Glomerular endothelial cell (primary cell): Measurements from ENCODE around the gene ELP1. TPM values are rescaled to one million over a fixed set of nuclear protein-coding genes. Genes with fewer than 3 reads are reported as not detected.
"Not testable (repeated sequence)": the region's sequence is repeated elsewhere in the genome, so short reads cannot be mapped to it uniquely, and the experiment has no call there.

Experiments used
- DNase-seq: peaks from one replicate; pipeline ENCODE4 v3.0.0-alpha.2; 2011; ENCODE audit warnings: low read depth, low spot score; ENCODE audit errors: extremely low read depth
- total RNA-seq: library from RNA; depleted of rRNA; stranded (reverse); fragments of >200 nt; gene quantifications from 2 replicates; pipeline ENCODE4 v1.2.3, GENCODE V29; 2015

The ELP1 gene
- total RNA-seq, 1 donor from 2014 or later: 18.2 TPM

- DNase-seq: no peak
These were observed 76.4 kb downstream of the ELP1 start for GRCh38 chr9:108857572-108857971.

- DNase-seq: no peak
These were observed 78.0 kb downstream of the ELP1 start, which contains the start of gene ACTL7B for GRCh38 chr9:108855888-108856287. Gene ACTL7B, minus strand, starts transcription at chr9:108855986. Its CDS starts 56 bp downstream, at chr9:108855930.

- no peak for DNase-seq
These were observed 78.4 kb downstream of the ELP1 start for GRCh38 chr9:108855529-108855886.

DNA sequence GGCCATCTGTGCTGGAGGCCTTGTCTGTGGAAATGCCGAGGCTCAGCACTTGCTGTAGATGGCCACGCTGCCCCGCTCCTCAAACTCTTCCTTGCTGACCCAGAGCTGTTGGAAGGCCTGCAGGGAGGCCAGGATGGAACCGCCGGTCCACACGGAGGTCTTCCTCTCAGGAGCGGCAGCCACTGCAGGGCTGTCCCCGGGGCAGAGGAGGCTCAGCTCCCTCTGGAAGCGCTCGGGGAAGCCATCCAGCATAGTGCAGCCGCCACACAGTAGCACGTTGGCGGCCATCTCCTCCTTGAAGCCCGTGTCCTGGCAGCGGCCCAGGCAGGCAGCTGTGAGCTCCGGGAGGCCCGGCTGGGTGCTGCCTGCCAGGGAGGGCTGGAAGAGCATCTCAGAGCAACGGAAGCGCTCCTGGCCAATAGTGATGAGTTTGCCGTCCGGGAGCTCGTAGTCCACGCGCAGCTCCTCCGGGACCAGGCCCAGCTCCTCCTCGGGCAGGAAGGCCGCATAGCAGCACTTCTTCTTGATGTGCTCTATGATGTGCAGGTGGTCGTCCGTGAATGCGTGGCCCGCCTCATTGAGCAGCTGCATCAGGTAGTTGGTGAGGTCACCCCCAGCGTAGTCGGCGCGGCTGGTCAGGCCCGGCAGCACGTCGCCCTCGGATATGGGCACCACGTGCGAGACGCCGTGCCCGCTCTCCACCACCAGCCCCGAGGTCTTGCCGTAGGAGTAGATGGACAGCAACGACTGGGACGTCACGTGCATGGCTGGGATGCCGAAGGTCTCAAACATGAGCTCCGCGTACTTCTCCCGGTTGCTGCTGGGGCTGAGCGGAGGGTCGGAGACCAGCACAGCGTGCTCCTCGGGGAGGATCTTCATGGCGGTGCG lies 79.0 kb downstream of the ELP1 start:
- DNase-seq: no peak

GRCh38 chr9:108854094-108854493 lies 79.8 kb downstream of the ELP1 start:
- DNase-seq: no peak

- DNase-seq: no peak
These were observed 81.8 kb downstream of the ELP1 start for GRCh38 chr9:108852079-108852478.

- no peak for DNase-seq
These were observed 82.8 kb downstream of the ELP1 start for GRCh38 chr9:108851138-108851537.

- DNase-seq: no peak
These were observed 83.5 kb downstream of the ELP1 start for GRCh38 chr9:108850293-108850897.

GRCh38 chr9:108848296-108848695 lies 85.6 kb downstream of the ELP1 start:
- DNase-seq: not testable (repeated sequence)

GRCh38 chr9:108845947-108846346 lies 88.0 kb downstream of the ELP1 start:
- DNase-seq: no peak

- DNase-seq: no peak
These were observed 88.4 kb downstream of the ELP1 start for GRCh38 chr9:108845507-108845906.

DNA sequence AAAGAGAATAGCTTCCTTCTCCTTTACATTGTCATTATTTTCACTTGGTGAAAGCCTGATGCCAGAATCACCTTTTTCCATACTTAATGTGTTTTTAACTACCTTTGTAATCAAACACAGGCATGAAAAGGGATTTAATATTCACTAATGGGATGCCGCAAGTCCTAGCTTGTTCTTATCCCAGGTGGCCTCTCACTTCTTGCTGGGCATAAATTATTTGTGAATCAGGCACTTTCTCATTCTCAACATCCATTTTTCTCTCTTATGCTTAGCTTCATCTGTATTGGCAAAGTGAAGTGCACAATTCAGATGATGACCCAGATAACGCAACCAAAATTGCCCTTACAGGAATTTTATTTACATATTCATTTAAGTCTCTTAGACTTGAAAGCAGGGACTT lies 89.1 kb downstream of the ELP1 start:
- no peak for DNase-seq

- no peak for DNase-seq
These were observed 89.5 kb downstream of the ELP1 start for GRCh38 chr9:108844391-108844790.

- DNase-seq: peak; percentile 72
These were observed 91.2 kb downstream of the ELP1 start for GRCh38 chr9:108842610-108843295.

- not testable (repeated sequence) for DNase-seq
These were observed 94.4 kb downstream of the ELP1 start for GRCh38 chr9:108839561-108839960.

DNA sequence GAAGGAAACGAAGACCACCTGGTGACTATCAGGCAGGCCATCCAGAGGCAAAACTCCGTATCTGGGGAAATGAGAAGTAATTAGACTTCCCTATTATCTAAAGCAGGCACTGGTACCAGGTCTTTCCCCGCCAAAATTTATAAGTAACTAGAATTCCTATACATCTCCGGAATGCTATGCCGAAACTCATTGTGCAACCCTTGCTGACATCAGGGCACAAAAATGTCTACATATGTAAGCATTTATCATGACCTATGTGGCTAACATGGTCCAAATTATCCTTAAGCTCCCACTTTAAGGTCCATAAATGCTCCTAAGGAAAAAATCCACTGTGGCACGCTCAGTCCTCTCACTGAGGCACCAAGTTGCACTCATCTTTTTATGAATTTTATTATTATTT lies 95.9 kb downstream of the ELP1 start:
- DNase-seq: no peak

DNA sequence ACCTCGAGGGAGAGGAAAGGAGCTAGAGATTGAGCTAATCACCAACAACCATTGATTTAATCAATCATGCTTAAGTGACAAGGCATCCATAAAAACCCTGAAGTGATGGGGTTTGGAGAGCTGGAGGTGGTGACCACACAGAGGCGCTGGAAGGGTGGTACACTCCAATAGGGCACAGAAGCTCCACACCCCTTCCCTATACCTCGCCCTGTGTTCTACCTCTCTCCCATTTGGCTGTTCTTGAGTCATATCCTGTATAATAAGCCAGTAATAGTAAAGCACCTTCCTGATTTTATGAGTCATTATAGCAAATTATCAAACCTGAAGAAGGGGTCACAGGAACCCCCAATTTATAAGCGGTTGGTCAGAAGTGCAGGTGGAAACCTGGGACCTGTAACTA lies 96.4 kb downstream of the ELP1 start:
- no peak for DNase-seq

DNA sequence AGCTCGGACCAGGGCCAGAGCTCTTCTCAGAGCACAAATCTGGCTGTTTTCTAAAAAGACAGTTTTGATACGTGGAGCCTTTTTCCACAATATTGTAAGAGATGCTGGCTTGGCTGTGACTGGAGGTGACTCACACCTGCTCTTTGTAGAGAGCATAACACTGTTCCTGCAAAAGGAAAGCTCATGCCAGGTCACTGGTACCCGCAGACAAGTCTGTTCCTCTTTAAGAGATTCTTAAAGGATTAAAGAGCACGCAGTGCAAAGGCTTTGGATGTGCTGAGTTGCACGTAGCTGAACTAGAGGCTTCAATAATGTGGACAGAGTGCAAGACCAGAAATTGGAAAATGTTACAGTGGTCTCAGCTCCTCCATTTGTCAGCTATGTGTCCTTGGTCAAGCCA lies 97.1 kb downstream of the ELP1 start:
- DNase-seq: no peak

DNA sequence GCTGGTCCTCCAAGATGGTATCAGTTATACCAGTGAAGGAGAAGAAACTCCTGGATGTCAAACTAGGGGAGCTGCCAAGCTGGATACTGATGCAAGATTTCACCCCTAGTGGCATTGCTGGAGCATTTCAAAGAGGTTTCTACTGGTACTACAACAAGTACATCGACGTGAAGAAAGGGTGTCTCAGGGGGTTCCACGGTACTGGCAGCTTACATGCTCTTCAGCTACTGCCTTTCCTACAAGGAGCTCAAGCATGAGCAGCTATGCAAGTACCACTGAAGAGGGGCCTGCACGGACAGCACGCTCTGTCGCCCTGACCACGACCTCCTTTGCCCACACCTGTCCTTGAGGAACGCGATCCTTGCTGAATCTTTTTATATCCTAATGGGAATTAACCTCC lies 97.6 kb downstream of the ELP1 start:
- DNase-seq: no peak

- no peak for DNase-seq
These were observed 98.1 kb downstream of the ELP1 start for GRCh38 chr9:108835831-108836230.

GRCh38 chr9:108834959-108835665 lies 98.8 kb downstream of the ELP1 start:
- no peak for DNase-seq
